GM15510 (cell line): Measurements from ENCODE around the gene PCP2.

Source experiments
- POLR2A ChIP-seq: IDR thresholded peaks from 3 replicates; pipeline ENCODE4 v1.6.1; 2011; ENCODE audit warnings: borderline replicate concordance; ENCODE audit not compliant: insufficient read length; ENCODE audit errors: extremely low read depth

PCP2 gene

GRCh38 chr19:7636317-7636690 is 2.8 kb upstream of the PCP2 start:
- no peak for TF ChIP-seq POLR2A

DNA sequence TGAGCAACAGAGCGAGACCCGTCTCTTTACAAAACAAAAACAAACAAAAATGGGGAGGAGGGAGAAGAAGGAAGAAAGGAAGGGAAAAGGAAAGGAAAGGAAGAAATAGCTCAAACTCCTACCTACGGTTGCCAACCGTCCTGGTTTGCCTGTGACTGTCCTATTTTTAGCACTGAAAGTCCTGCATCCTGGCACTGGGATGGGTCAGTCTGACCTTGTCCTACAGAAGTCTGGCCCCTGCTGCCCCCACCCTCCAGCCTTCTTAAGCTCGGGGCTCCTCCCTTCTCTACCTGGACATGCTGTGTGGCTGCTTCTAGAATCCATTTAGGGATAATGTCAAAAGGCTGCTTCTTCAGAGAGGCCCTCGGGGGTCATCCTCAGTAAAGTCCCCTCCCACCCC is 2.2 kb upstream of the PCP2 start:
- TF ChIP-seq POLR2A, result no peak

DNA sequence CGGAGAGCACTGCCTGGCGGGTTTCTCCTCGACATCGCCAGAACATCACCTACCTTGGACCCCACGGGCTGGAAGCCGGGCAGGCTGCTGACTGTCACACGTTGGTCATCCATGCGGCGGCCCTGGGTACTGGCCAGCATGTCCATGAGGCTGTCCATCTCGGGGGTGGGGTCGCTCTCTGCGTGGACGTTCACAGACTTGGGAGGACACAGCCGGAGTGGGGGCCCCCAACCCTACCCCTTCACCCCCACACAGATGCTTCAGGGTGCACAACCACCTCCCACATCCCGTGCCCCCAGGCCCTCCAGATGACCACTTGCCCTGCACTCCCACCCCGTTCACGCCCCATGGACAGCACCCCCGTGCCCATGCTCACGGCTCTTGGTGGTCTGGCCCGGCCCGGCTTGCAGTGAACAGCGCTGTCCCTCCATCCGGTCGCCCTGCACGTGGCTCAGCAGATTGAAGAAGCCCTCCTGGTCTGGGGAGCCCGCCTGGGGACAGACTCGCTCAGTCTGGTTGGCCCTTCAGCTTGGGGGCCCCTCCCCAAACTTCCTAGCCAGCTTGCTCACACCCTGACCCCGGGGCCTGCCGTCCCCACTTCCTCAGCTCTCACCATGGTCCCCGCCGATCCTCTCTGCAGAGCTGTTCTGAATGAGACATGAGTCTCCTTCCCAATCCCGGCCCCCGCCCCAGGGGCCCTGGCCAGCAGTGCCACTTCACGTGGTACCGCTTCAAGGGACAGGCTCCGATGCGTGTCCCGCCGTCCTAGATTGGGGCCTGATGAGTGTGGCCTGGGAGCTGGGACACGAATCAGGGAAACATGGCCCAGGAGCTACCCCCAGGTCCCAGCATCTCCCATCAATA is 947 bp downstream of the PCP2 start:
- TF ChIP-seq POLR2A, result no peak

GRCh38 chr19:7631577-7631976 is 1.9 kb downstream of the PCP2 start:
- no peak for TF ChIP-seq POLR2A

DNA sequence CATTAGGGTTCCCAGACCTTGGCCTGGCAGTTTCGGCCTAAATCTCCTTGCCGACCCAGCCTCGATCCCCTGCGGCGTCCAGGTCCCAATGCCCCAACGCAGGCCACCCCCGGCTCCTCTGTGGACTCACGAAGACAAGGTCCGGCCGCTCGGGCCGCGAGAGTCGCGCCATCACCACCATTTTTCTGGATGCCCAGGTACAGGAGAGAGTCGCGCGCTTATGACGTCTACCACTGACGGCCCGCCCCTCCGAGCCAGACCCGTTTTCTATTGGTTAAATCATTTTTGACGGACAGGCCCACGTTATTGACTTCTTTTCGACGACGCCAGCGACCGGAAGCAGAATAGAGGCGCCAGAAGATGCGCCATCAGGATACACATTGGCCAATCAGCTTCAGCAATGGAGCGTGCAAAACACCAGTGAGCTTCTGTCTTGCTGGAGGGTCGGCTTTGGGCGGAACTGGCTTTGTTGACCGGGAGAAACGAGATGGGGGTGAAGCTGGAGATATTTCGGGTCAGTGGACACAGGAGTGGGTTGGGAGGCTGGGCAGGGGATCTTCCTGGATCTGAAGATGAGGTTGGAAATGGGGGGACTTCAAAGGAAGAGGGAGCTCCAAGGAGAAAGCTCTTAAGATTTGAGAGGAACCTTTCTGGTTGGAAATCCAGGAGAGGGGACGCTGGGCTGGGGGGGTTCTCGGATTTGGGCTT is 4.0 kb downstream of the PCP2 start, which contains the start of the genes PET100 and XAB2:
TSS of gene PET100 (plus strand) at position 447 of the 708 bp plus-strand sequence. CDS start at position 488, 41 bp downstream.
TSS of gene XAB2 (minus strand) at position 199 of the 708 bp plus-strand sequence. CDS start at position 181, 18 bp downstream.
- peak; percentile 43 for TF ChIP-seq POLR2A

GRCh38 chr19:7628589-7629311 is 4.8 kb downstream of the PCP2 start:
- TF ChIP-seq POLR2A, result no peak

DNA sequence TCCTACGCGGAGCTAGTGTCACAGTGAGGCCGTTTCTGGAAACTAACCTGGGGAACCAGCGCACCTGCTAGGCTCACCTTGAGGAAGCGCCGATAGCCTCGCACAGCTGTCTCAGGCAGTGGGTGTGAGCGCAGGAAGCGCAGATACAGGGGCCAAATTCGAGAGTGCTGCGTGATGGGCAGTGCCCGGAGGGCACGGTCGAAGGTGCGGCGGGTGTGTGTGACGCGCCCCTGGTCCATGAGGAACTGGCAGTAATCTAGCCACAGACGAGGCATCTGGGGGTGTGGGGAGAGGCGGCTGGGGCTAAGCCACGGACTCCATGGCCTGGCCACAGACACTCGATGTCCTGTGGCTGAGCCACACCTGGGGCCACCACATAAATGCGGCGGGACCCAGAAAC is 6.4 kb downstream of the PCP2 start:
- no peak for TF ChIP-seq POLR2A

GRCh38 chr19:7625763-7626372 is 7.7 kb downstream of the PCP2 start:
- TF ChIP-seq POLR2A, result no peak

DNA sequence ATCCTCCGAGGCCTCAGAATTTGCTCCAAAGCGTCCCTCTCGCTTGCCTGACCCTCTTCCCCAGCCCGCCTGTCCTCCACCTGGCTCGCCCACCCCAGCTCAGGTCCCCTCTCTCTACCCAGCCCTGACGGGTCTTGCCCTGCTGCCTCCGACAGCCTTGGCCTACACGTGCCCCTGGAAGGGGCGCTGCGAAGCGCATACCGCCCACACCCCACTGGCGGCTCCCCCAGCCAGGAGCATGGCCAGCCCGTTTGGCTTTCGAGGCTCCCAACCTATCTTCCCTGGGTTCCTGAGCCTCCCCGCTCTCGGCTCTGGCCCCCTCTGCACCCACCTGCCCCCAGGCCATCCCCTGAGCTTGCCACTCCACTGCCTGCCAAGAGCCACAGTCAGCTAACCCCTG is 8.7 kb downstream of the PCP2 start:
- no peak for TF ChIP-seq POLR2A

GRCh38 chr19:7623725-7624603 is 9.6 kb downstream of the PCP2 start:
- TF ChIP-seq POLR2A, result no peak

DNA sequence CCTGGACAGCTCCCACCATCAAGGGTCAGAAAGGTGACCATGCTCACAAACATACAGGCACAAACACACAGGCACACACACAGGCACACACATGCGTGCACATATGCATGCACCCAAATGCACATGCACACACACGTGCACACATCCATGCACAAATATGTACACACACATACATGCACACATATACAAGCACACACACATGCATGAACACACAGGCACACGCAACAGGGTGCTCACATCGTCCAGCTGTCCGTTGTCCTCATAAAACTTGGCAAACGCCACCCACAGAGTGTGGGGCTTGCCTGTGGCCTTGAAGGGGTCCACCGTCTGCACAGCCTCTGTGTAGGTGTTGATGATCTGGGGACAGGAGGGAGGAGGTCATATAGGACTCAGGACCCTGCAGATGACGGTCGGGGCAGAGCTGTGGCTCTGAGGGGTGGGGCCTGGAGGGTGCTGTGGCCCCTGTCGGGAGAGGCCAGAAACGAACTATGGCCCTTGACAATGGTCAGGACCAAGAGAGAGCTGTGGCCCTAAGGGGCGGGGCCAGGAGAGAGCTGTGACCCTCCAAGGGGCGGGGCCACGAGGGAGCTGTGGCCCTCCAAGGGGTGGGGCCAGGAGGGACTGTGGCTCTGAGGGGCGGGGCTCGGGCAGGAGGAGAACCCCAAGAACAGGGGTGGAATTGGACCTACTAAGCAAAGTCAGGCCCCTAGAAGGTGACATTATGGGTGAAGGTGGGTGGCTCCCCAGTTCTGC is 10.4 kb downstream of the PCP2 start:
- no peak for TF ChIP-seq POLR2A

GRCh38 chr19:7620442-7621412 is 12.8 kb downstream of the PCP2 start:
- no peak for TF ChIP-seq POLR2A
